ENCODE results near the gene UBQLN4.
A peak's percentile ranks its signal among the peaks of the same experiment; 100 is the strongest.

The UBQLN4 gene

GRCh38 chr1:156053768-156054499 lies at the start of gene UBQLN4:
Gene UBQLN4, minus strand, starts transcription at chr1:156053798. Its CDS starts 97 bp downstream, at chr1:156053701.
- peak; percentile 82 for DNase-seq

GRCh38 chr1:156102633-156103511 lies 49.3 kb upstream of the UBQLN4 start:
- DNase-seq: no peak

- no peak for DNase-seq
These were observed 48.3 kb upstream of the UBQLN4 start for GRCh38 chr1:156101880-156102279.

GRCh38 chr1:156100205-156100995 lies 46.8 kb upstream of the UBQLN4 start:
- DNase-seq: peak; percentile 47

GRCh38 chr1:156099282-156099681 lies 45.7 kb upstream of the UBQLN4 start:
- no peak for DNase-seq

GRCh38 chr1:156098784-156099183 lies 45.2 kb upstream of the UBQLN4 start:
- DNase-seq: no peak

GRCh38 chr1:156097499-156098178 lies 44.0 kb upstream of the UBQLN4 start:
- no peak for DNase-seq

GRCh38 chr1:156096640-156097391 lies 43.2 kb upstream of the UBQLN4 start:
- DNase-seq: peak; percentile 58

- DNase-seq: no peak
These were observed 42.4 kb upstream of the UBQLN4 start for GRCh38 chr1:156095906-156096508.

- no peak for DNase-seq
These were observed 38.0 kb upstream of the UBQLN4 start for GRCh38 chr1:156091610-156092009.

GRCh38 chr1:156090840-156091188 lies 37.2 kb upstream of the UBQLN4 start:
- peak; percentile 74 for DNase-seq

- no peak for DNase-seq
These were observed 36.7 kb upstream of the UBQLN4 start for GRCh38 chr1:156090138-156090839.

GRCh38 chr1:156089704-156090103 lies 36.1 kb upstream of the UBQLN4 start:
- no peak for DNase-seq

GRCh38 chr1:156086256-156086662 lies 32.7 kb upstream of the UBQLN4 start:
- DNase-seq: no peak

- DNase-seq: no peak
These were observed 30.5 kb upstream of the UBQLN4 start for GRCh38 chr1:156083800-156084790.

- DNase-seq: peak; percentile 80
These were observed 28.9 kb upstream of the UBQLN4 start, which contains the start of gene MEX3A for GRCh38 chr1:156082309-156083091. Gene MEX3A, minus strand, starts transcription at chr1:156082465. Its CDS starts 467 bp downstream, at chr1:156081998.

- DNase-seq: peak; percentile 14
These were observed 28.3 kb upstream of the UBQLN4 start for GRCh38 chr1:156081917-156082308.

- DNase-seq: no peak
These were observed 27.8 kb upstream of the UBQLN4 start for GRCh38 chr1:156081180-156081916.

All from NCI-H1105 treated with DMSO at 0.1 percent for 48 hours (cell line).